GM18907 (cell line): ENCODE data around the gene PPIL4.
"Not testable (repeated sequence)": the region's sequence is repeated elsewhere in the genome, so short reads cannot be mapped to it uniquely, and the experiment has no call there.

Source experiments
- ATAC-seq: cut with Tn5 transposase; IDR thresholded peaks from one replicate; pipeline ENCODE4 v1.9.1; 2021; ENCODE audit warnings: mild to moderate bottlenecking, moderate library complexity; ENCODE audit not compliant: unreplicated experiment

PPIL4 gene

DNA sequence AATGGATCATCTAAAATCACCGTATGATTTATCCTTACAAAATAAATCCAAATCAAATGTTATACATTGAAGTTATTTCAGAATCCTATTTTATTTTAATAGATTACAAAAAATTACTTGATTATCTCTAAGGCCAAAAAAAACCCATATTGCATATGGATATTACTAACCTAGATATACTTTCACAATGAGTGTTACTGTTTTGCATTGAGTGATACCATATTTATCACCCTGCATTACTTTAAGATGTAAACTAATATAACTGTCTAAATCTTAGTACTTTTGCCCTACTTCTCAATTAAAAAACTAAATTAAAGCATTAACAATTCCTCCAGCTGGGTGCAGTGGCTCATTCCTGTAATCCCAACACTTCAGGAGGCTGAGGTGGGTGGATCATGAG is 11.1 kb downstream of the PPIL4 start:
- no peak for ATAC-seq

- no peak for ATAC-seq
Measured at GRCh38 chr6:149529650-149530049, 16.2 kb downstream of the PPIL4 start.

- no peak for ATAC-seq
Measured at GRCh38 chr6:149515494-149515893, 30.3 kb downstream of the PPIL4 start.

DNA sequence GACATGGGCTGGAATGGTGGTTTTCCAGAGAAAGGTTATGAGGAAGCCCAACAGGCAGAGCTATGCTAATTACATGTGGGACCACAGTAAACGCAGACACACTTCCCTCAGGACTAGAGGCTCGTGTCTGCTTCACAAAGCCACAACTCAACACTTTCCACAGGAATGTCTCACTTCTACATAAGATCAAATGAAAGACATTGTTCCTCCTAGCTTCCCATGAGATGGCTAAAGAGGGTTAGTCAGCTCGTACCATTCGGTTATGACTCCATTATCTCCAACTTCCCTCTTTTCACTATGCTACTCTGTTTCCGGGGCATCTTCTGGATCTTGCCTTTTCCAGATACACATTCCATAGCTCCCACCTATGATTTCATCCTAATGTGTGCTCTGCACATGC is 31.9 kb downstream of the PPIL4 start:
- ATAC-seq = no peak

DNA sequence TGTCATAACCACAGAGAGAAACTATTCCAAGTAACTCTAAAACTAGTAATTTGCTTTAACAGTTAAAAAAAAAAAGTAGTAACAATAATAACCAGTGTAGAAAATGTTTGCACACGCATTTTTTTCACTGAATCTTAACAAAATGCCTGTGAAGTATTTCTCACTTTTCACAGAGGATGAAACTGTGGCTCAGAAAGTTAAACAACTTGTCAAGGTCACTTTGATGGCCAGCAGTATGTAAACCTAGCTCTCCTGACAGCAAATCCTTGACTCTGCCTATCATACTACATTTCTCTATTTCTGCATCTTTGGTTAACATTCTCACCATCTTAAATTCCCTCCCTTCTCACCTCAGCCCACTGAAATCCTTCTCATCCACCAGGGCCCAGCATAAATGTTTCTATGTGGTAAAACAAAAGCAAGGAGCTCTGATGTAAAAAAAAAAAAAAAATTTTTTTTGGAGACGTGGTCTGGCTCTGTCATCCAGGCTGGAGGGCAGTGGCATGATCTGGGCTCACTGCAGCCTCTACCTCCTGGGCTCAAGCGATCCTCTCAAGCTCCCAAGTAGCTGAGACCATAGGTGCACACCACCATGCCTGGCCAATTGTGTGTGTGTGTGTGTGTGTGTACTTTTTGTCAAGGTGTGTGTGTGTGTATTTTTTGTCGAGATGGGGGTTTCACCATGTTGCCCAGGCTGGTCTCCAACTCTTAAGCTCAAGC is 34.9 kb downstream of the PPIL4 start:
- no peak for ATAC-seq

- no peak for ATAC-seq
Measured at GRCh38 chr6:149508485-149508884, 37.4 kb downstream of the PPIL4 start.

- ATAC-seq = no peak
Measured at GRCh38 chr6:149503872-149504271, 42.0 kb downstream of the PPIL4 start.

- no peak for ATAC-seq
Measured at GRCh38 chr6:149503276-149503675, 42.6 kb downstream of the PPIL4 start.

GRCh38 chr6:149501768-149502167 is 44.1 kb downstream of the PPIL4 start:
- no peak for ATAC-seq

DNA sequence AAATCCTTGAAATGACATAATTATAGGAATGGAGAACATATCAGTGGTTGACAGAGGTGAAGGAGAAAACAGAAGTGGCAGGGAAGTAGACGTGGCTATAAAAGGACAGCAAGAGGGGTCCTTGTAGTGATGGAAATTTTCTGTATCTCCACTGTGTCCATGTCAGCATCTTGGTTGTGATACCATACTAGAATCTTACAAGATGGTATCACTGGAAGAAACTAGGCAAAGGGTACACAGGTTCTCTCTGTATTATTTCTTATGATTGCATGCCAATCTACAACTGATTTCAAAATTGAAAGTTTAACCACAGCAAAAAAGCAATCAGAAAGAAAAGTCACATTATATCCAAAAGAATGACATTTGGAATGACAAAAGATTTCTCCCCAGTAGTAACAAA is 44.6 kb downstream of the PPIL4 start:
- ATAC-seq = no peak

- ATAC-seq = no peak
Measured at GRCh38 chr6:149500096-149500495, 45.7 kb downstream of the PPIL4 start.

DNA sequence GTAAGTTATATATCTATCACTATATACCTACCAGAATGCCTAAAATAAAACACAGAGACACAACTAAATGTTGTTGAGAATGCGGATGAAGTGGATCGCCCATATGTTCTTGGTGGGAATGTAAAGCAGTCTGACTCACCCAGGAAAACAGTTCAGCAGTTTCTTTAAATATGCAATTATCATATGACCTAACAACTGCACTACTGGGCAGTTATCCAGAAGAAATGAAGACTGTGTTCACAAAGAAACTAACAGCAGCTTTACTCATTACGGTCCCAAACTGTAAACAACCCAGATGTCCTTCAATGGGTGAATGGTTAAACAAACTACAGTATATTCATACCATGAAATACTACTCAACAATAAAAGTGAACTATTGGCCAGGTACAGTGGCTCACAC is 46.8 kb downstream of the PPIL4 start:
- ATAC-seq = no peak

GRCh38 chr6:149497365-149497764 is 48.5 kb downstream of the PPIL4 start:
- no peak for ATAC-seq

DNA sequence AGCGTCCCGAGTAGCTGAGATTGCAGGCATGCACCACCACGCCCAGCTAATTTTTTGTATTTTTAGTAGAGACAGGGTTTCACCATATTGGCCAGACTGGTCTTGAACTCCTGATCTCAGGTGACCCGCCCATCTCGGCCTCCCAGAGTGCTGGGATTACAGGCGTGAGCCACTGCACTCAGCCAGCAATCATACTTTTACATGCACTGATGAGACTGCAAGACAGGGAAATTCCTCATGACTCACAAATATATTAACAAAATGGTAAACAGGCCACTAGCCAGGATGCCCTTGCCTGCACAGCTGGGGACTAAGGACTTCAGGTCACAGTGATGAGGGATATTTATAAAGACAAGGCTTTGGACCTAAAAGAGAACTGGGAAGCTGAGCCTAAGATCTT is 49.2 kb downstream of the PPIL4 start:
- ATAC-seq = peak; percentile 45

GRCh38 chr6:149495349-149496016 is 50.4 kb downstream of the PPIL4 start:
- not testable (repeated sequence) for ATAC-seq

- ATAC-seq = peak; percentile 78
Measured at GRCh38 chr6:149494810-149495209, 51.0 kb downstream of the PPIL4 start.

DNA sequence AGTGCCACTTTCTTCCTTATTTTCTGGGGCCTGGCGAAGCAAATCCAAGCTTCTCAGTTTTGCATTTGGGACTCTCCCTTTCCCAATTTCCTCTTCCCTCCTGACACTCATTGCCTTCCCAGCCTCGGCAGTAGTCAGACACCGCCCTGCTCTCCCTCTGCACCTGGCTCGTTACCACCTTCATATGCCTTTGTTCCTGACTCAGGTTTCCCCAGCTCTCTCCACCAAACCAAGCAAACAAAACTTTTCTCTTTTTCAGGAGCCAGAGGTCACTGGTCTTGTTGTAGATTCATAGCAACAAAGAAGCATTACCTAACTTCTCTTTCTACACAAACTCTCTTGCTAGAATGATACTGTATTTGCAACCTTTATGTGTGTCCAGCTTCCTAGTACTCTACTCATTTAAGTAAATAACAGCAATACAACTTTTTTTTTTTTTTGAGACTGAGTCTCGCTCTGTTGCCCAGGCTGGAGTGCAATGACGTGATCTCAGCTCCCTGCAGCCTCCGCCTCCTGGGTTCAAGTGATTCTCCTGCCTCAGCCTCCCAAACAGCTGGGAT is 52.0 kb downstream of the PPIL4 start:
- ATAC-seq = no peak

DNA sequence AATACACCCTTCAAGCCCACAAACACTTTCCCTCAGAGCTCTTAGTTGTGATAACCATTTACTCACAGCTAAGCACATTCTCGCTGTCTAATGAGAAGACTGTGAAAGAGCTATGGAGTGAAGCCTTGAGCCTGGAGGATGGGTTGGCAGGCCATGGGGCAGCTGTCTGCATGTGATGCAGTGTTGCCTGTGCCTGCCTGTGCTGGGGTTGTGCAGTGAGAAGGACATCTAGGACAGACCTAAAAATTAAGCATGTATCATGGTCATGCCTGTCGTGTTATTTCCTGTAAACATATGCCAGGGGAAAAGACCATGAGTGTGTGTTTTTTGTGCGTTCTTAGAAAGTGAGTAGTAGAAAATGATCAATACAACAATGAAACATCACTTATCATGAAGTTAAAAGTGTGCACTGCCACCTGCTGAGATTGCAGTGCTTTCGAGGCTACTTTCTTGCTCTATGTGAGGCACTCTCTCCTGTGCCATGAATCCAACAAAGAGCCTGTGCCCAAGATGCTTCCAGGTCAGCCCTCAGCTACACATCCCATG is 53.0 kb downstream of the PPIL4 start:
- ATAC-seq = no peak

GRCh38 chr6:149489967-149490366 is 55.9 kb downstream of the PPIL4 start:
- ATAC-seq = no peak

- ATAC-seq = no peak
Measured at GRCh38 chr6:149488815-149489214, 57.0 kb downstream of the PPIL4 start.

GRCh38 chr6:149487316-149487715 is 58.5 kb downstream of the PPIL4 start:
- ATAC-seq = no peak
